Activated T-cell treated with anti-CD3 and anti-CD28 coated beads, Interleukin-2, amount 50 U/mL, for 24 hours (primary cell): ENCODE data around the gene LONP2.
"Not testable (repeated sequence)": the region's sequence is repeated elsewhere in the genome, so short reads cannot be mapped to it uniquely, and the experiment has no call there.

Experiments
- DNase-seq: peaks from one replicate; pipeline ENCODE4 v3.0.0-alpha.2; 2020
- H3K27ac Mint-ChIP-seq: 2 replicates; pipeline ENCODE4 v1.8.0; 2020; ENCODE audit warnings: mild to moderate bottlenecking, mixed read lengths
- H3K27me3 Mint-ChIP-seq: 2 replicates; pipeline ENCODE4 v1.8.0; 2020; ENCODE audit warnings: mixed read lengths
- H3K36me3 Mint-ChIP-seq: 2 replicates; pipeline ENCODE4 v1.8.0; 2020; ENCODE audit warnings: low read depth, mixed read lengths
- H3K4me1 Mint-ChIP-seq: 2 replicates; pipeline ENCODE4 v1.8.0; 2020; ENCODE audit warnings: low read depth, mixed read lengths
- H3K4me3 Mint-ChIP-seq: 2 replicates; pipeline ENCODE4 v1.8.0; 2020; ENCODE audit warnings: mild to moderate bottlenecking, moderate library complexity, mixed read lengths
- H3K9me3 Mint-ChIP-seq: 2 replicates; pipeline ENCODE4 v1.8.0; 2020; ENCODE audit warnings: mixed read lengths

Gene LONP2

GRCh38 chr16:48353565-48354163 is 109.6 kb downstream of the LONP2 start:
- no peaks in the 10 kb centered on the region for H3K27me3 Mint-ChIP-seq
- no peaks in the 10 kb centered on the region for H3K9me3 Mint-ChIP-seq
- H3K4me3 Mint-ChIP-seq, result no peak overlapping the region
- peak; percentile 65 for DNase-seq
- H3K36me3 Mint-ChIP-seq, result peaks cover 87% of the 10 kb centered on the region
- H3K4me1 Mint-ChIP-seq, result peaks cover 36% of the 10 kb centered on the region
- peak overlapping the region; percentile 78 for H3K27ac Mint-ChIP-seq

DNA sequence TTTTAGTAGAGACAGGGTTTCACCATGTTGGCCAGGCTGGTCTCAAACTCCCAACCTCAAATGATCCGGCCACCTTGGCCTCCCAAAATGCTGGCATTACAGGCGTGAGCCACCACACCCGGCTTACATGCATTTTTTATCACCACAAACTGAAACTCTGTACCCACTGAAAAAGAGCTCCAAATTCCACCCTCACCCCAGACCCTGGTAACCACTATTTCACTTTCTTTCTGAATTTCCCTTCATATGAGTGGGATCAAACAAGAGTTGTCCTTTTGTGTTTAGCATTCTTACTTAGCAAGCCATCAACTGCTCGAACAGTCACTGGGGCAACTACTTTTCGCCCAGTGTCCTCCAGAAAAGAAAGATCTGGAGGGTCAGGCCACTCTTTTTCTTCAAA is 110.3 kb downstream of the LONP2 start:
- not testable (repeated sequence) for H3K9me3 Mint-ChIP-seq, DNase-seq, H3K27me3 Mint-ChIP-seq, H3K4me3 Mint-ChIP-seq
- H3K4me1 Mint-ChIP-seq, result peaks cover 36% of the 10 kb centered on the region
- peaks cover 79% of the 10 kb centered on the region for H3K36me3 Mint-ChIP-seq
- H3K27ac Mint-ChIP-seq, result peak overlapping the region; percentile 57

DNA sequence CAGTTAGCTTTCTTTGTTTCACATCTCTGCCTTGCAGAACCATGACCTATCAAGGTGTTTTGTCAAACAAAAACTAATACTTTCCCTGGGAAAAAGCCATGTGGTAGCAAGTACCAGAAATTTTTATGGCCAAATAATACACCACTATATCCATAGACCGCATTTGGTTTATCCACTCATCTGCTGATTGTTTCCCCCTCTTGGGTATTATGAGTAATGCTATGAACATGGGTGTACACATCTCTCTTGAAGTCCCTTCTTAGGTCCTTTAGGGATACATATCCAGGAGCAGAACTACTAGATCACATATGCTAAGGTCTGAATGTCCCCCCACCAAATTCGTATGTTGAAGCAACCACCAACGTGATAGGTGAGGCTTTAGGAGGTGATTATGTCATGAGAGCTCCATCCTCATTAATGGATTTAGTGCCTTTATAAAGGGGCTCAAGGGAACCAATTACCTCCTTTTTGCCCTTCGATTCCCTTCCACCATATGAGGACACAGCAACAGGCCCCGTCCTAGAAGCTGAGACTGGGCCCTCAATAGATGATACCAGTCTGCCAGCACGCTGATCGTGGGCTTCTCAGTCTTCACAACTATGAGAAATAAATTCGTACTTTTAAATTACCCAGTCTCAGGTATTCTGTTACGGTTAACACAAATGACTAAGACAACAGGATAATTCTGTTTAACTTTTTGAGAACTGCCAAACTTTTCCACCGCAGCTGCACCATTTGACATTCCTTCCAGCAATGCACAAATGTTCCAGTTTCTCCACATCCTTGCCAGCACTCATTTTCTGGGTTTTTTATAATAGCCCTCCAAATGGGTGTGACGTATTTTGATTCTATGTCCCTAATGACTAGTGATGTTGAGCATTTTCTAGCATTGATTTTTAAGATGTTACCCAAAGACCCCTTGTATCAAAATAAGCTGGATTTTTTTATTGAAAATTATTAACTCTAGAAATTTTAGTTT is 111.1 kb downstream of the LONP2 start:
- H3K27me3 Mint-ChIP-seq, result no peaks in the 10 kb centered on the region
- no peak for DNase-seq
- peak overlapping the region; percentile 57 for H3K27ac Mint-ChIP-seq
- peaks cover 38% of the 10 kb centered on the region for H3K4me1 Mint-ChIP-seq
- H3K36me3 Mint-ChIP-seq, result peaks cover 74% of the 10 kb centered on the region
- no peak overlapping the region for H3K4me3 Mint-ChIP-seq
- H3K9me3 Mint-ChIP-seq, result no peaks in the 10 kb centered on the region

DNA sequence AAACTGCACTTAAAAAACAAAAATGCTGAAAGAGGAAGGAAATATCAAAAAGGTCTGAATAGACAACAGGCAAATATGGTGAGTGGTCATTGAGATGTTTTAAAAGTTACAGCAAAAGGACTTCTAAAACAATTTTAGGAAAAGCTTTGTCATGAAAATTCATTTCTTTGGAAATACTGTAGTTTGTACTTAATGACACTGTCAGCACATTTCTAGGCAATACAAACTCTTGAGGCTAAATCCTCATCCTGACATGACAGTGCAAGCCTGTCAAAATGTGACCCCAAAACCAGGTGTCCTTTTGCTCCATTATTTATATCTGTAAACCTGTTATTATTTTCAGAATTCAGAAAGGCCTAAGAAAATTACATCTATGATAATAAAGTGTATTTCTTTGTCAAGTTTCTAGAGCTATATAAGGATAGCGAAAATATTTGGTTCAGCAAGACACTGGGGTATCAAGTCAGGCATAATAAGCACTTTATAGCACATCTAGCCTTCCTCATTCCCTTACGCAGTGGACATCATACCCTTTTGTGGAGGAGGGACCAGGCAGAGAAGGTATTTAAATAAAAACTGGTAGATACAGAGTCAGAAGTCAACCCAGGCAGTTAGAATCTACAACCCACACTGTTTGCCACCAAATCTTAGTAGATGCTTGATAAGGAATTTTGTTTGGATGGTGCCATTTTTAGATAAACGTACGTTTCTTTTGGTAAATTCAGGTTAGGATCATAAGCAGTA is 112.7 kb downstream of the LONP2 start:
- Mint-ChIP-seq H3K9me3 (no peaks in the 10 kb centered on the region), H3K27me3 (no peaks in the 10 kb centered on the region), H3K27ac (peak overlapping the region; percentile 33), H3K4me3 (no peak overlapping the region), H3K4me1 (peaks cover 37% of the 10 kb centered on the region), H3K36me3 (peaks cover 67% of the 10 kb centered on the region)
- DNase-seq, result no peak

- no peaks in the 10 kb centered on the region for H3K27me3 Mint-ChIP-seq
- no peaks in the 10 kb centered on the region for H3K9me3 Mint-ChIP-seq
- no peak overlapping the region for H3K4me3 Mint-ChIP-seq
- H3K36me3 Mint-ChIP-seq, result peaks cover 57% of the 10 kb centered on the region
- peaks cover 36% of the 10 kb centered on the region for H3K4me1 Mint-ChIP-seq
- no peak for DNase-seq
- H3K27ac Mint-ChIP-seq, result peak overlapping the region; percentile 61
Observed at GRCh38 chr16:48358419-48358818, 114.3 kb downstream of the LONP2 start.

DNA sequence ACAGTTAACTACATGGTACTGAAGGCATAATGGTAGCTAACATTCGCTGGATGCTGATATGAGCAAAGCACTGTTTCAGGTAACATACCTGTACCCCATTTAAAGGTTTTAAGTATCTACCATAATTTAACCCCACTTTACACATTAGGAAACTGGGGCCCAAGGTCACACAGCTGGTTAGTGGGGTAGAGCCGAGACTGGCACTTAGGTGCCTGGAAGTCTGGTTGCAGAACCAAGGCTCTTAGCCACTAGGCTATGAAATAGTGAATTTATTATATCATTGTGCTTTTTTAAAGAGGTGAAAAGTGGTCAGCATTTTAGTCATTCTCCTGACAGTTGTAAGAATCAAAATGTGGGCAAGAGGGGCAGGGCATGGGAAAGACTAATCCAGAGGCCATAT is 115.9 kb downstream of the LONP2 start:
- H3K4me3 Mint-ChIP-seq, result no peak overlapping the region
- no peaks in the 10 kb centered on the region for H3K9me3 Mint-ChIP-seq
- no peak for DNase-seq
- no peak overlapping the region for H3K27ac Mint-ChIP-seq
- H3K36me3 Mint-ChIP-seq, result peaks cover 46% of the 10 kb centered on the region
- no peaks in the 10 kb centered on the region for H3K27me3 Mint-ChIP-seq
- peaks cover 34% of the 10 kb centered on the region for H3K4me1 Mint-ChIP-seq

- Mint-ChIP-seq H3K4me1 (peaks cover 36% of the 10 kb centered on the region), H3K27me3 (no peaks in the 10 kb centered on the region)
Observed at GRCh38 chr16:48361012-48361411, 116.9 kb downstream of the LONP2 start.

GRCh38 chr16:48361540-48362144 is 117.5 kb downstream of the LONP2 start:
- peaks cover 40% of the 10 kb centered on the region for H3K4me1 Mint-ChIP-seq
- peak overlapping the region; percentile 47 for H3K27ac Mint-ChIP-seq
- no peak for DNase-seq
- H3K4me3 Mint-ChIP-seq, result no peak overlapping the region
- H3K36me3 Mint-ChIP-seq, result peaks cover 31% of the 10 kb centered on the region
- H3K9me3 Mint-ChIP-seq, result no peaks in the 10 kb centered on the region
- H3K27me3 Mint-ChIP-seq, result no peaks in the 10 kb centered on the region

More at GRCh38 chr16:48361012-48361411, 116.9 kb downstream of the LONP2 start:
- Mint-ChIP-seq H3K27ac (no peak overlapping the region), H3K36me3 (peaks cover 36% of the 10 kb centered on the region), H3K4me3 (no peak overlapping the region), H3K9me3 (no peaks in the 10 kb centered on the region)
- no peak for DNase-seq

DNA sequence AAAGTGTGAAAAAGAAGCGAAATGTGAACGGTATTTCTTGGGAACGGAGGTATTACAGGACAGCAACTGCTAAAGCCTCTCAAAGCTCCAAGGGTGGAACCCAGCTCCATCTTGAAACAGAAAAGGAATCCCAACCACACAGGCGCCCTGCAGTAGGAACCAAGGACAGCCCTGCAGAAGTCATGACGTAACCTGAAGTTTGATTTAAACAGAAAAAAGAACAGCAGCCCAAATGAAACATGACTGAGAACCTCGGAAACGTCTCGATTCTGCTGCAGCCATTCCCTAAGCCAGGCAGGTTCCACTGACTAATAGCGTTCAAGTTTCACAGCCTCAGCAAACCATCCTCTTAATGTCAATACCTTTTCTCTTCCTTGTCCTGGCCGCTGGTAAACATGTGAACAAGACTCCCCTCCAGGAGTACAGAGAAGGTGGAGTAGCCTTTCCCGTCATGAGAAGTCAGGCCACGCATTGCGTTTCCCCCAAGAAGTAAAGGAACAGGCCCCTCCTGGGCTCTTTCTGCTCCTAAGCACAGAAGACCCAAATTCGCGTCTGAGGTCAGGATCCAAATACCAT is 121.0 kb downstream of the LONP2 start:
- Mint-ChIP-seq H3K36me3 (peaks cover 17% of the 10 kb centered on the region), H3K4me3 (peak overlapping the region; percentile 76), H3K9me3 (no peaks in the 10 kb centered on the region), H3K27me3 (no peaks in the 10 kb centered on the region), H3K27ac (peak overlapping the region; percentile 86), H3K4me1 (peaks cover 60% of the 10 kb centered on the region)
- DNase-seq, result no peak

- Mint-ChIP-seq H3K27ac (peak overlapping the region; percentile 91), H3K4me1 (peaks cover 60% of the 10 kb centered on the region), H3K36me3 (peaks cover 16% of the 10 kb centered on the region), H3K27me3 (no peaks in the 10 kb centered on the region), H3K4me3 (peak overlapping the region; percentile 76), H3K9me3 (no peaks in the 10 kb centered on the region)
- peak; percentile 86 for DNase-seq
Observed at GRCh38 chr16:48365601-48366164, 121.6 kb downstream of the LONP2 start.

- no peaks in the 10 kb centered on the region for H3K27me3 Mint-ChIP-seq
- no peaks in the 10 kb centered on the region for H3K9me3 Mint-ChIP-seq
- no peak for DNase-seq
- peaks cover 55% of the 10 kb centered on the region for H3K4me1 Mint-ChIP-seq
- peaks cover 10% of the 10 kb centered on the region for H3K36me3 Mint-ChIP-seq
- peak overlapping the region; percentile 76 for H3K4me3 Mint-ChIP-seq
- peak overlapping the region; percentile 91 for H3K27ac Mint-ChIP-seq
Observed at GRCh38 chr16:48366165-48367093, 122.3 kb downstream of the LONP2 start.

DNA sequence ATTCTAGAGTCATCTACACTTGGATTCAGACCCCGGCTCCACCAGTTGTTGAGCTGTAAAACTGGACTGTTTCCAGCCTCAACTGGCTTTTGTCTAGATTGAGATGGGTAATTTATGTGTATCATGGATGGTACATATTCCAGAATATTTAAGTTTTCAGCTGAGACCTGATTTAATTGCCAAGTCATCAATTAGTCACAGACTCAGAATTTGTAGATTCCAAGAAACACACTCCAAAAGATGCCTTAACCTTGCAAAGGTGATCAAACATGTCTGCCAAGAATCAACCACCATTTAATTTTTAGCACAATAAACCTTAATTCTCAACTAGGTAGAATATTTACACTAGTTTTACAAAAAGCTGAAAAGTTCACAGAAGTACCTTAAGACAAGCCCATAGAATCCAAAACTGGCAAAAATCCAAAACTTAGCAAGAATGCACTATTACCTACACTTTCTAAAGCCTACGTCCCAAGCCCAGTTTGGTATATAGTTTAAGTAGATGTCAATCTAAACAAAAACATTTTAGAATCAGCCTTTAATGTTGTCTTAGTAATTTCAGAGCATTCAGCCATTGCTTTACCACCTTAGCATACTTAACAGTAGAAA is 123.4 kb downstream of the LONP2 start:
- peak overlapping the region; percentile 91 for H3K27ac Mint-ChIP-seq
- H3K4me3 Mint-ChIP-seq, result no peak overlapping the region
- H3K36me3 Mint-ChIP-seq, result peaks cover under 1% of the 10 kb centered on the region
- DNase-seq, result no peak
- H3K9me3 Mint-ChIP-seq, result no peaks in the 10 kb centered on the region
- no peaks in the 10 kb centered on the region for H3K27me3 Mint-ChIP-seq
- peaks cover 55% of the 10 kb centered on the region for H3K4me1 Mint-ChIP-seq
